SK-N-SH treated with all-trans-retinoic acid at 6 μM for 48 hours (cell line): Measurements from ENCODE around the gene DNM1.
A peak's percentile ranks its signal among the peaks of the same experiment; 100 is the strongest.

Experiments used
- ATAC-seq: fragments of 200-7000 bp; cut with Tn5 transposase; 3 replicates; pipeline ENCODE4 v1.9.1; 2020; ENCODE audit warnings: mild to moderate bottlenecking, moderate library complexity
- ARNTL ChIP-seq: fragments of 450-650 bp; formaldehyde crosslinking; IDR thresholded peaks from 2 replicates; pipeline ENCODE4 v1.5.0; 2020; ENCODE audit warnings: low read depth, mild to moderate bottlenecking, moderate library complexity, borderline replicate concordance
- BACH2 ChIP-seq: fragments of 250-450 bp; sonication (Bioruptor Pico); IDR thresholded peaks from 2 replicates; pipeline ENCODE4 v1.9.0; 2021; ENCODE audit warnings: mild to moderate bottlenecking, borderline replicate concordance
- CSDC2 ChIP-seq: fragments of 250-450 bp; sonication (Bioruptor Pico); IDR thresholded peaks from 2 replicates; pipeline ENCODE4 v1.5.0; 2020; ENCODE audit warnings: mild to moderate bottlenecking, moderate library complexity
- ESRRG ChIP-seq: fragments of 250-450 bp; sonication (Bioruptor Pico); IDR thresholded peaks from 2 replicates; pipeline ENCODE4 v1.6.1; 2021; ENCODE audit warnings: mild to moderate bottlenecking
- GLIS3 ChIP-seq: fragments of 250-450 bp; sonication (Bioruptor Pico); IDR thresholded peaks from 2 replicates; pipeline ENCODE4 v1.5.0; 2020; ENCODE audit warnings: mild to moderate bottlenecking, moderate library complexity
- ISL1 ChIP-seq: fragments of 250-450 bp; sonication (Bioruptor Pico); IDR thresholded peaks from 2 replicates; pipeline ENCODE4 v2.1.2; 2022; ENCODE audit warnings: mild to moderate bottlenecking, moderate library complexity
- OSR1 ChIP-seq: fragments of 250-450 bp; sonication (Bioruptor Pico); IDR thresholded peaks from 2 replicates; pipeline ENCODE4 v1.8.0; 2022; ENCODE audit warnings: moderate library complexity, mild to moderate bottlenecking, inconsistent platforms
- RARB ChIP-seq: fragments of 250-450 bp; sonication (Bioruptor Pico); IDR thresholded peaks from 2 replicates; pipeline ENCODE4 v1.8.0; 2021; ENCODE audit warnings: mild to moderate bottlenecking, moderate library complexity
- SNAI2 ChIP-seq: fragments of 250-450 bp; sonication (Bioruptor Pico); IDR thresholded peaks from 2 replicates; pipeline ENCODE4 v1.5.0; 2020; ENCODE audit warnings: mild to moderate bottlenecking, moderate library complexity
- TCF4 ChIP-seq: fragments of 250-450 bp; sonication (Bioruptor Pico); IDR thresholded peaks from 2 replicates; pipeline ENCODE4 v1.8.0; 2021; ENCODE audit warnings: mild to moderate bottlenecking, moderate library complexity, borderline replicate concordance
- TOX ChIP-seq: fragments of 250-450 bp; sonication (Bioruptor Pico); IDR thresholded peaks from 2 replicates; pipeline ENCODE4 v1.8.0; 2021; ENCODE audit warnings: mild to moderate bottlenecking, moderate library complexity, borderline replicate concordance
- ZC3H10 ChIP-seq: fragments of 250-450 bp; sonication (Bioruptor Pico); IDR thresholded peaks from 2 replicates; pipeline ENCODE4 v1.5.1; 2021; ENCODE audit warnings: mild to moderate bottlenecking, moderate library complexity
- ZFP3 ChIP-seq: fragments of 250-450 bp; sonication (Bioruptor Pico); IDR thresholded peaks from 2 replicates; pipeline ENCODE4 v1.5.0; 2020; ENCODE audit warnings: mild to moderate bottlenecking, moderate library complexity
- ZFP30 ChIP-seq: fragments of 450-650 bp; formaldehyde crosslinking; IDR thresholded peaks from 2 replicates; pipeline ENCODE4 v1.5.0; 2022; ENCODE audit warnings: mild to moderate bottlenecking, moderate library complexity
- ZNF565 ChIP-seq: fragments of 450-650 bp; formaldehyde crosslinking; conservative IDR thresholded peaks from 2 replicates; pipeline ENCODE4 v1.5.0; 2020; ENCODE audit warnings: low read depth, mild to moderate bottlenecking, moderate library complexity
- ZNF70 ChIP-seq: fragments of 450-650 bp; formaldehyde crosslinking; IDR thresholded peaks from 2 replicates; pipeline ENCODE4 v1.5.0; 2020; ENCODE audit warnings: mild to moderate bottlenecking, moderate library complexity
- ZNF8 ChIP-seq: fragments of 450-650 bp; formaldehyde crosslinking; IDR thresholded peaks from 2 replicates; pipeline ENCODE4 v1.5.0; 2020; ENCODE audit warnings: mild to moderate bottlenecking, moderate library complexity
- TF ChIP-seq, protein P1 (sequence below): fragments of 250-450 bp; sonication (Bioruptor Pico); IDR thresholded peaks from 2 replicates; pipeline ENCODE4 v1.5.1; 2020; ENCODE audit warnings: low read depth, mild to moderate bottlenecking, moderate library complexity
- TF ChIP-seq, protein P2 (sequence below): fragments of 250-450 bp; sonication (Bioruptor Pico); IDR thresholded peaks from 2 replicates; pipeline ENCODE4 v1.5.0; 2020; ENCODE audit warnings: mild to moderate bottlenecking, moderate library complexity
- TF ChIP-seq, protein P3 (sequence below): fragments of 250-450 bp; sonication (Bioruptor Pico); IDR thresholded peaks from 2 replicates; pipeline ENCODE4 v1.8.0; 2021; ENCODE audit warnings: low read depth, mild to moderate bottlenecking, moderate library complexity, borderline replicate concordance
- TF ChIP-seq, protein P4 (sequence below): fragments of 250-450 bp; sonication (Bioruptor Pico); IDR thresholded peaks from 2 replicates; pipeline ENCODE4 v1.8.0; 2020; ENCODE audit warnings: mild to moderate bottlenecking, moderate library complexity, borderline replicate concordance
- TF ChIP-seq, protein P5 (sequence below): fragments of 250-450 bp; sonication (Bioruptor Pico); IDR thresholded peaks from 2 replicates; pipeline ENCODE4 v1.5.1; 2021; ENCODE audit warnings: mild to moderate bottlenecking, moderate library complexity

The DNM1 gene

DNA sequence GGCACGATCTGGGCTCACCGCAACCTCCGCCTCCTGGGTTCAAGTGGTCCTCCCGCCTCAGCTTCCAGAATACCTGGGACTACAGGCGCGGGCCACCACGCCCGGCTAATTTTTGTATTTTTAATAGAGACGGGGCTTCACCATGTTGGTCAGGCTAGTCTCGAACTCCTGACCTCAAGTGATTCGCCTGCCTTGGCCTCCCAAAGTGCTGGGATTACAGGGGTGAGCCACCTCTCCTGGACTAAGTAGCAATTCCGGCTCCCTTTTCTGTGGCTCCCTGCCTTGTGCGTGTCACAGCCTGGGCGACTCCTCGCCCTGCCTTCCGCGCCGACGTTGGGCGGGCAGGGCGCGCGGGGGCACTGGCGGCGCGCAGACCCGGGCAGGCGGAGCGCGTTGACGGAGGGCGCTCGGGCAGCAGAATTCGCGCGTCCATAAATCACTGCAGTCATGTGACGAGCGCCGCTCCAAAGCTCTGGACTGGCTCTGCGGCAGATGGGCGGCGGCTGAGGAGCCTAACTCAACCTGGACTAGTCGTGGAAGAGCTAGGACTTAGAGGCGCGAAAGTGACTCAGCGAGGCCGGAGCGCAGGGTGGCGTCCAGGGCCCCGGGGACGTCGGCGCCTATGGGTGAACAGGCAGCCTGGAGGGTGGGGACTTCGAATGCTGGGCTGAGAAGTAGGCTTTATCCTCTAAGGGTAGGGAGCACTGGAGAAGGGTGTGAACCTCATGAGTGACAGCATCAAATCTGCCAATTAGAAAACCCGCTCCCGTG, 10.4 kb upstream of the DNM1 start:
- TF ChIP-seq ZNF565 (CRISPR knock-in tag) (no peak), BACH2 (CRISPR knock-in tag) (no peak), TCF4 (CRISPR knock-in tag) (no peak), CSDC2 (peak; percentile 36; the same call in 1 of the 2 replicates), ESRRG (CRISPR knock-in tag) (no peak), ZFP30 (CRISPR knock-in tag) (no peak), ARNTL (CRISPR knock-in tag) (no peak), ZC3H10 (CRISPR knock-in tag) (no peak), ZFP3 (peak; percentile 27; the same call in 1 of the 2 replicates), ISL1 (no peak), TOX (CRISPR knock-in tag) (no peak), ZNF8 (no peak), ZNF70 (no peak), RARB (CRISPR knock-in tag) (no peak), OSR1 (CRISPR knock-in tag) (no peak), GLIS3 (CRISPR knock-in tag) (no peak), SNAI2 (CRISPR knock-in tag) (no peak)
- TF ChIP-seq, protein P1, sequence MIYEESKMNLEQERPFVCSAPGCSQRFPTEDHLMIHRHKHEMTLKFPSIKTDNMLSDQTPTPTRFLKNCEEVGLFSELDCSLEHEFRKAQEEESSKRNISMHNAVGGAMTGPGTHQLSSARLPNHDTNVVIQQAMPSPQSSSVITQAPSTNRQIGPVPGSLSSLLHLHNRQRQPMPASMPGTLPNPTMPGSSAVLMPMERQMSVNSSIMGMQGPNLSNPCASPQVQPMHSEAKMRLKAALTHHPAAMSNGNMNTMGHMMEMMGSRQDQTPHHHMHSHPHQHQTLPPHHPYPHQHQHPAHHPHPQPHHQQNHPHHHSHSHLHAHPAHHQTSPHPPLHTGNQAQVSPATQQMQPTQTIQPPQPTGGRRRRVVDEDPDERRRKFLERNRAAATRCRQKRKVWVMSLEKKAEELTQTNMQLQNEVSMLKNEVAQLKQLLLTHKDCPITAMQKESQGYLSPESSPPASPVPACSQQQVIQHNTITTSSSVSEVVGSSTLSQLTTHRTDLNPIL (CRISPR knock-in tag) = no peak
- TF ChIP-seq, protein P2, sequence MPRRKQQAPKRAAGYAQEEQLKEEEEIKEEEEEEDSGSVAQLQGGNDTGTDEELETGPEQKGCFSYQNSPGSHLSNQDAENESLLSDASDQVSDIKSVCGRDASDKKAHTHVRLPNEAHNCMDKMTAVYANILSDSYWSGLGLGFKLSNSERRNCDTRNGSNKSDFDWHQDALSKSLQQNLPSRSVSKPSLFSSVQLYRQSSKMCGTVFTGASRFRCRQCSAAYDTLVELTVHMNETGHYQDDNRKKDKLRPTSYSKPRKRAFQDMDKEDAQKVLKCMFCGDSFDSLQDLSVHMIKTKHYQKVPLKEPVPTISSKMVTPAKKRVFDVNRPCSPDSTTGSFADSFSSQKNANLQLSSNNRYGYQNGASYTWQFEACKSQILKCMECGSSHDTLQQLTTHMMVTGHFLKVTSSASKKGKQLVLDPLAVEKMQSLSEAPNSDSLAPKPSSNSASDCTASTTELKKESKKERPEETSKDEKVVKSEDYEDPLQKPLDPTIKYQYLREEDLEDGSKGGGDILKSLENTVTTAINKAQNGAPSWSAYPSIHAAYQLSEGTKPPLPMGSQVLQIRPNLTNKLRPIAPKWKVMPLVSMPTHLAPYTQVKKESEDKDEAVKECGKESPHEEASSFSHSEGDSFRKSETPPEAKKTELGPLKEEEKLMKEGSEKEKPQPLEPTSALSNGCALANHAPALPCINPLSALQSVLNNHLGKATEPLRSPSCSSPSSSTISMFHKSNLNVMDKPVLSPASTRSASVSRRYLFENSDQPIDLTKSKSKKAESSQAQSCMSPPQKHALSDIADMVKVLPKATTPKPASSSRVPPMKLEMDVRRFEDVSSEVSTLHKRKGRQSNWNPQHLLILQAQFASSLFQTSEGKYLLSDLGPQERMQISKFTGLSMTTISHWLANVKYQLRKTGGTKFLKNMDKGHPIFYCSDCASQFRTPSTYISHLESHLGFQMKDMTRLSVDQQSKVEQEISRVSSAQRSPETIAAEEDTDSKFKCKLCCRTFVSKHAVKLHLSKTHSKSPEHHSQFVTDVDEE = peak; percentile 70; the same call in 1 of the 2 replicates
- TF ChIP-seq, protein P3, sequence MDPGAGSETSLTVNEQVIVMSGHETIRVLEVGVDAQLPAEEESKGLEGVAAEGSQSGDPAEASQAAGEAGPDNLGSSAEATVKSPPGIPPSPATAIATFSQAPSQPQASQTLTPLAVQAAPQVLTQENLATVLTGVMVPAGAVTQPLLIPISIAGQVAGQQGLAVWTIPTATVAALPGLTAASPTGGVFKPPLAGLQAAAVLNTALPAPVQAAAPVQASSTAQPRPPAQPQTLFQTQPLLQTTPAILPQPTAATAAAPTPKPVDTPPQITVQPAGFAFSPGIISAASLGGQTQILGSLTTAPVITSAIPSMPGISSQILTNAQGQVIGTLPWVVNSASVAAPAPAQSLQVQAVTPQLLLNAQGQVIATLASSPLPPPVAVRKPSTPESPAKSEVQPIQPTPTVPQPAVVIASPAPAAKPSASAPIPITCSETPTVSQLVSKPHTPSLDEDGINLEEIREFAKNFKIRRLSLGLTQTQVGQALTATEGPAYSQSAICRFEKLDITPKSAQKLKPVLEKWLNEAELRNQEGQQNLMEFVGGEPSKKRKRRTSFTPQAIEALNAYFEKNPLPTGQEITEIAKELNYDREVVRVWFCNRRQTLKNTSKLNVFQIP (CRISPR knock-in tag) = no peak
- TF ChIP-seq, protein P4, sequence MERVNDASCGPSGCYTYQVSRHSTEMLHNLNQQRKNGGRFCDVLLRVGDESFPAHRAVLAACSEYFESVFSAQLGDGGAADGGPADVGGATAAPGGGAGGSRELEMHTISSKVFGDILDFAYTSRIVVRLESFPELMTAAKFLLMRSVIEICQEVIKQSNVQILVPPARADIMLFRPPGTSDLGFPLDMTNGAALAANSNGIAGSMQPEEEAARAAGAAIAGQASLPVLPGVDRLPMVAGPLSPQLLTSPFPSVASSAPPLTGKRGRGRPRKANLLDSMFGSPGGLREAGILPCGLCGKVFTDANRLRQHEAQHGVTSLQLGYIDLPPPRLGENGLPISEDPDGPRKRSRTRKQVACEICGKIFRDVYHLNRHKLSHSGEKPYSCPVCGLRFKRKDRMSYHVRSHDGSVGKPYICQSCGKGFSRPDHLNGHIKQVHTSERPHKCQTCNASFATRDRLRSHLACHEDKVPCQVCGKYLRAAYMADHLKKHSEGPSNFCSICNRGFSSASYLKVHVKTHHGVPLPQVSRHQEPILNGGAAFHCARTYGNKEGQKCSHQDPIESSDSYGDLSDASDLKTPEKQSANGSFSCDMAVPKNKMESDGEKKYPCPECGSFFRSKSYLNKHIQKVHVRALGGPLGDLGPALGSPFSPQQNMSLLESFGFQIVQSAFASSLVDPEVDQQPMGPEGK = no peak
- ATAC-seq = peak; percentile 75

DNA sequence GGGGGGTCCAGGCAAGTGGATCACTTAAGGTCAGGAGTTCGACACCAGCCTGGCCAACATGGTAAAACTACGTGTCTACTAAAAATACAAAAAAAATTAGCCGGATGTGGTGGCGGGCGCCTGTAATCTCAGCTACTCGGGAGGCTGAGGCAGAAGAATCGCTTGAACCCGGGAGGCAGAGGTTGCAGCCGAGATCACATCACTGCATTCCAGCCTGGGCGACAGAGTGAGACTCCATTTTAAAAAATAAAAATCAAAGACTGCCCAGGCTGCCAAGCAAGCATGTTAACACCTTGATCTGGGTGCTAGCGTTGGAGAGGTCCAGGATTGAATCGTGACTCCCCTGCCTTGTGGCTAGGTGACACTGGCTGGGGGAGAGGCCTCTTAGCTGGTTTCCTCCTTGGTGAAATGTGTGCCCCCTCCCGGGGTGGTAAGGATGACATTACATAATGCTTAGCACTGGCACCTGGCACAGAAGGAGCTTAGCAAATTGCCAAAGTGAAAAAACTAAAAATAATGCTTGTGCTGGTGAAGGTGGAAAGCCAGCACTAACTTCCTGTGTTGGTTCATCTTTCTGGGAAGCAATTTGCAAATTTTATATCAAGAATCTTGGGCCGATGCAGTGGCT, 9.6 kb upstream of the DNM1 start:
- TF ChIP-seq TOX (CRISPR knock-in tag) (no peak), RARB (CRISPR knock-in tag) (no peak), ISL1 (no peak), CSDC2 (no peak), ZC3H10 (CRISPR knock-in tag) (no peak), OSR1 (CRISPR knock-in tag) (no peak), ZFP3 (no peak), SNAI2 (CRISPR knock-in tag) (no peak), ARNTL (CRISPR knock-in tag) (no peak)
- TF ChIP-seq, protein P2 = no peak
- TF ChIP-seq, protein P1 (CRISPR knock-in tag) = no peak
- TF ChIP-seq, protein P5, sequence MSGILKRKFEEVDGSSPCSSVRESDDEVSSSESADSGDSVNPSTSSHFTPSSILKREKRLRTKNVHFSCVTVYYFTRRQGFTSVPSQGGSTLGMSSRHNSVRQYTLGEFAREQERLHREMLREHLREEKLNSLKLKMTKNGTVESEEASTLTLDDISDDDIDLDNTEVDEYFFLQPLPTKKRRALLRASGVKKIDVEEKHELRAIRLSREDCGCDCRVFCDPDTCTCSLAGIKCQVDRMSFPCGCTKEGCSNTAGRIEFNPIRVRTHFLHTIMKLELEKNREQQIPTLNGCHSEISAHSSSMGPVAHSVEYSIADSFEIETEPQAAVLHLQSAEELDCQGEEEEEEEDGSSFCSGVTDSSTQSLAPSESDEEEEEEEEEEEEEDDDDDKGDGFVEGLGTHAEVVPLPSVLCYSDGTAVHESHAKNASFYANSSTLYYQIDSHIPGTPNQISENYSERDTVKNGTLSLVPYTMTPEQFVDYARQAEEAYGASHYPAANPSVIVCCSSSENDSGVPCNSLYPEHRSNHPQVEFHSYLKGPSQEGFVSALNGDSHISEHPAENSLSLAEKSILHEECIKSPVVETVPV (CRISPR knock-in tag) = no peak
- TF ChIP-seq, all 23 proteins: peak for 0
- ATAC-seq = no peak
